HG03432 (cell line): ENCODE results near the gene SIK3.

Experiments used
- ATAC-seq: cut with Tn5 transposase; IDR thresholded peaks from one replicate; pipeline ENCODE4 v1.9.1; 2021; ENCODE audit warnings: mild to moderate bottlenecking, moderate library complexity; ENCODE audit not compliant: unreplicated experiment

SIK3 gene

GRCh38 chr11:116972691-116973090, 125.5 kb downstream of the SIK3 start:
- no peak for ATAC-seq

- ATAC-seq = no peak
Measured at GRCh38 chr11:116970485-116971292, 127.5 kb downstream of the SIK3 start.

GRCh38 chr11:116969694-116970093, 128.5 kb downstream of the SIK3 start:
- no peak for ATAC-seq

- no peak for ATAC-seq
Measured at GRCh38 chr11:116964269-116964668, 134.0 kb downstream of the SIK3 start.

GRCh38 chr11:116963813-116964212, 134.4 kb downstream of the SIK3 start:
- no peak for ATAC-seq

GRCh38 chr11:116962108-116962507, 136.1 kb downstream of the SIK3 start:
- ATAC-seq = no peak

- no peak for ATAC-seq
Measured at GRCh38 chr11:116960930-116961329, 137.3 kb downstream of the SIK3 start.

- no peak for ATAC-seq
Measured at GRCh38 chr11:116958246-116958645, 140.0 kb downstream of the SIK3 start.

GRCh38 chr11:116955949-116956348, 142.3 kb downstream of the SIK3 start:
- ATAC-seq = no peak

GRCh38 chr11:116955548-116955947, 142.7 kb downstream of the SIK3 start:
- ATAC-seq = no peak

- no peak for ATAC-seq
Measured at GRCh38 chr11:116953530-116954285, 144.5 kb downstream of the SIK3 start.

- ATAC-seq = no peak
Measured at GRCh38 chr11:116951762-116952161, 146.5 kb downstream of the SIK3 start.

GRCh38 chr11:116950210-116950609, 148.0 kb downstream of the SIK3 start:
- no peak for ATAC-seq

- ATAC-seq = peak; percentile 52
Measured at GRCh38 chr11:116948391-116948790, 149.8 kb downstream of the SIK3 start.

GRCh38 chr11:116946414-116946813, 151.8 kb downstream of the SIK3 start:
- no peak for ATAC-seq

- no peak for ATAC-seq
Measured at GRCh38 chr11:116939499-116939898, 158.7 kb downstream of the SIK3 start.

- no peak for ATAC-seq
Measured at GRCh38 chr11:116938471-116939070, 159.7 kb downstream of the SIK3 start.

- ATAC-seq = no peak
Measured at GRCh38 chr11:116936754-116937446, 161.3 kb downstream of the SIK3 start.

GRCh38 chr11:116935514-116935913, 162.7 kb downstream of the SIK3 start:
- ATAC-seq = no peak

GRCh38 chr11:116935089-116935488, 163.1 kb downstream of the SIK3 start:
- no peak for ATAC-seq

GRCh38 chr11:116933961-116934360, 164.3 kb downstream of the SIK3 start:
- no peak for ATAC-seq
